A204.1 (cell line): Measurements from ENCODE around the gene LILRB2.
"Not testable (repeated sequence)": the region's sequence is repeated elsewhere in the genome, so short reads cannot be mapped to it uniquely, and the experiment has no call there.

Experiments used
- FAIRE-seq: peaks from 2 replicates; lab custom pipeline; 2012; peaks lifted over from hg19 to GRCh38; lab: Jason Lieb, UNC

LILRB2 gene

DNA sequence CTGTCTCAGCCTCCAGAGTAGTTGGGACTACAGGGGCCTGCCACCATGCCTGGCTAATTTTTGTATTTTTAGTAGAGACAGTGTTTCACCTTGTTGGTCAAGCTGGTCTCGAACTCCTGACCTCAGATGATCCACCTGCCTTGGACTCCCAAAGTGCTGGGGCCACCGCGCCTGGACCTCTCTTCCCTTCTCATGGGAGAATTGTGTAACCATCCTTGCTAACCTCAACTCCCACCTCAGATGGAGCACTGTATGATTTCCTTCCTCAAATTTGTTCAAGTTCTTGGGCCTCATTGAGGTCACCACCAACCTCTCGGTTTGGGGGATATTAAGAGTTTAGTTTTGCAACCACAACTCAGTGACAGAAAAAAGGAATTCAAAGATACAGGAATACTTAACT is 21.3 kb upstream of the LILRB2 start:
- FAIRE-seq, result no peak

- FAIRE-seq, result no peak
Measured at GRCh38 chr19:54299515-54299914, 18.6 kb upstream of the LILRB2 start.

DNA sequence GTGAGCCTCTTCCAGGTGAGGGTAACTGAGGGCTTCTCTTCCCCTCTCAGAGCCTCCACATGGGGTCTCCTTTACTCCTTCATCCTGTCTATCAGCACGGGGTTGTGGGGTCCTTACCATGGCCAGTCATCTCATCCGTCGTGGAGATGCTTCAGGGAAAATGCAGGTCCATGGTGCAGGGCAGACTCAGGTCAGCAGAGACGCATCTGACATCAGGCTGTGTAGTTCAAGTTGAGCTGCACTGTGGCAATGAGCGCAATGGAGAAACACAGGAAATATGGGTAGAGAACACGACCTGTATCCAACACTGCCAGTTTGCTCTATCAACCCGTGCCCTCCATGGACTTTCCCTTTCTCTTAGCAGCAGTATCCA is 18.2 kb upstream of the LILRB2 start:
- no peak for FAIRE-seq

DNA sequence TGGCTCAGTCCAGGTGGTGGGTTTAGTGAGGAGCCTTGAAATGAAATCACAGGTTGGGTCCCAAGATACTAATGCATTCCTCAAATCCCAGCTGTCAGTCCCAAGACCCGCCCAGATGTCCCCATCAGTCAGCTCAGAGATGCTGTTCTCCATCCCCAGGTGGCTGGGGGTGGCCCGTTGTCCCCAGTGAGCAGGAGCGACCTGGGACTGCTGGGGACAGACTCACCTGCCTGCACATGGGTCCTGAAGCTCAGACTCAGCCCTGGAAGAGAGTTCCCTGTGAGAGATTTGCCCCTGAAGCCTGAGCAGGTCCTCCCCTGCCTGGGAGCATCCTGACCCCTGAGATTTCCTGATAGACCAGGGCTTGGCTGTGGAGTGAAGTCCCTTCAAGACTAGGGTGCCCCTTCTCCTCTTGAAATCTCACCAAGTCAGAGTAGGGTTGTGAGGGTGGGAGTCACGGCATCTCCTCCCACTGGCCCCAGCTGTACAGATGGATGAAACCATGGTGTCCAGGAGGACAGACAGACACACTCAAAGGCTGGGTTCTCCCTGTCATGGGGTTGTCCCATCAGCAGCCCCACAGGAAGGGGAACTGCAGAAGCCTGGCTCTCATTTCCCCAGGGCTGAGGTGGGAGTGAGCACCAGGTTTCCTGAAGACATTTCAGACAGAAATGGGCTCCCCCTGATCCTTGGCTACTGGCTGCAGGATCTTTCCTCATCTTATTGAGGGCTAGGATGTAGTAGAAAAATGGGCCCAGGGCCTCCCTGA is 17.6 kb upstream of the LILRB2 start:
- no peak for FAIRE-seq

DNA sequence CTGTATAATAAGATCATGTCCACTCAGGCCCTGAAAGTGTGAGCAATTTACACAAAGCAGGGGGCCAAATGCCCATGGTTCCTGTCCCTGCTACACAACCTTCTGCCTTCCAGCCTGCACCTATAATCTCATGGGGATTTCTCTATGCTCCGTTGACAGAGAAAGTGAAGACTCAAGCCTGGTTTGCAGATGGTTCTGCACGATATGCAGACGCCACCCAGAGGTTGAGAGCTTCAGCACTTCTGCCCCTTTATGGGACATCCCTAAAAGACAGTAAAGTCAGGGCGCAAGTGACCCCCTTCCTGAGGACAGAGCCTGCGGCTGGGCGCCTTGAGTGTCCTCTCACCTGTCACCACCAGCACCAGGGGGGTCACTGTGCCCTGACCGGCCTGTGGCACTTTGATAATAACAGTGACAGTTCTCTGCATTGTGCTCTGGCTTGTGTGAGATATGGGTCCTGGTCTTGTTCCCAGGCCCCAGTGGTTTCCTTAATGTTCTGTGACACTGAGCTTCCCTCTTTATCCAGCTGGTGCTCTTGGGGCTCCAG is 16.9 kb upstream of the LILRB2 start:
- FAIRE-seq, result no peak

- no peak for FAIRE-seq
Measured at GRCh38 chr19:54294539-54294938, 13.6 kb upstream of the LILRB2 start.

GRCh38 chr19:54289160-54289559 is 8.2 kb upstream of the LILRB2 start:
- not testable (repeated sequence) for FAIRE-seq

GRCh38 chr19:54287456-54287855 is 6.5 kb upstream of the LILRB2 start:
- no peak for FAIRE-seq

DNA sequence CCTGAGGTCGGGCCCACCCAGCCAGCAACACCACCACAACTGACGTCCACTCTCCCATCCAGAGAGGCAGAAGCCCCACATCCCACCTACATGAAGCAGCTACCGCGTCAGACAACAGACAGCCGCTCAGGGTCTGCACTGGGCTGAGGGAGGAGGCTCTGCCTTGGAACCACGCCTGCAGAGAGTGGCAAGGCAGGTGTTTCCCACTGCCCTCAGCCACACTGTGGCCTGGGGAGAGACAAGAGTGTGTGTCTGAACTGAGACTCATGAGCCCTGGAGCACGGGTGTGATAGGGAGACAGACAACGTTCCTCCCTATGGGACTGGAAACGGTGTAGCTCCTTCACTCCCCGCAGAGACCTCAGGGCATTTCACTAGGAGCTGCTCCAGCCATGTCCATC is 5.4 kb upstream of the LILRB2 start:
- FAIRE-seq, result not testable (repeated sequence)

DNA sequence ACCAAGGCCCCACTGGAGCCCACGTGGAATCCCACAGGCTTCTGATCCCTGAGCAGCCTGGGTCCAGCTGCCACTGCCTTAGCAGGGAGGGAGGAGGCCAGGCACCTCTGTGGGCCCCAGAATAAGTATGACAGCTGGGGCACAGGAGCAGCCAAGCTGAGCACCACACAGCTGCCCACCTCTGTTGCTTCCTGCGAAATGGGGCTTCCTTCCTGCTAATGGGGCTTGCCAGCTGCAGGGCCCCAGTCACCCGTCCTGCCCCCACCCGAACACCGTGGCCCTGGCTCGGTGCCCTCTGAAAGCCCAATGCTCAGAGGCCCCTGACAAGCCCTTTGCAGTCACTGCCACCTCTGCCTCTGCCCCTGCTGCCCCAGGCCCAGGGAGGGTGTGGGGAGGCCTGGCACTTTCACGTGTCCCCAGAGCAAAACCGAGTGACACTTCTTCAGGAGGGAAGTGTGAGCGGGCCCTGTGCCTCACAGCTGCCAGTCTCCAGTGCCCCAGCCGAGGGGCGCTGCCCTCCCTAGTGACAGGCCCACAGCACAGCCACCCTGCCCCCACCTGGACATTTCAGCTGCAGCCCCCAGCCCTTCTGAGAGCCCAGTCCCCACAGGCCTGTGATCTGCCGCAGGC is 4.6 kb upstream of the LILRB2 start:
- FAIRE-seq, result not testable (repeated sequence)

GRCh38 chr19:54282686-54283470 is 2.0 kb upstream of the LILRB2 start:
- FAIRE-seq, result no peak

- FAIRE-seq, result not testable (repeated sequence)
Measured at GRCh38 chr19:54281729-54282075, 792 bp upstream of the LILRB2 start.

GRCh38 chr19:54280441-54280840 is 469 bp downstream of the LILRB2 start:
- not testable (repeated sequence) for FAIRE-seq

GRCh38 chr19:54280025-54280424 is 885 bp downstream of the LILRB2 start:
- not testable (repeated sequence) for FAIRE-seq

DNA sequence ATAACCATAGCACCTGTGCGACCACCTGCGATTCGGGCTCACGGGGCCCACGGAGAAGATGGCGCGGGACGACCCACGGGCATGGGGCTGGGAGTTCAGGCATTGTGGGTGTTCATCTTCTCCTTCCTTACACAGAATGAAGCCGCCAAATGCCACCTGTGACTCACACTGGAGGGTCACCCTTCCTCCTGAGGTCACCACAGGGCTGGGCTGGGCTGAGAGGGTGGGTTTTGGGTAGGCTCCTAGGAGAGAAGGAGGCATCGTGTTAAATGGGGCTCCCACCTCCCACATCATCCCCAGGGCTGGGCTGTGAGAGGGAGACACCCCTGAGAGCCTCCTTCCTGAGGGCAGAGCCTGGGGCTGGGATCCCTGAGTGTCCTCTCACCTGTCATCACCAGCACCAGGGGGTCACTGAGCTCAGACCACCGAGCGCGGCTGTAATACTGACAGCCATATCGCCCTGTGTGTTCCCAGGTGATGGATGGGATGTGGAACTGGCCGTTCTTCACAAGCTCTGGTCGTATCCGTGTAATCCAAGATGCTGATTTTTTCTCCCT is 1.4 kb downstream of the LILRB2 start:
- no peak for FAIRE-seq

DNA sequence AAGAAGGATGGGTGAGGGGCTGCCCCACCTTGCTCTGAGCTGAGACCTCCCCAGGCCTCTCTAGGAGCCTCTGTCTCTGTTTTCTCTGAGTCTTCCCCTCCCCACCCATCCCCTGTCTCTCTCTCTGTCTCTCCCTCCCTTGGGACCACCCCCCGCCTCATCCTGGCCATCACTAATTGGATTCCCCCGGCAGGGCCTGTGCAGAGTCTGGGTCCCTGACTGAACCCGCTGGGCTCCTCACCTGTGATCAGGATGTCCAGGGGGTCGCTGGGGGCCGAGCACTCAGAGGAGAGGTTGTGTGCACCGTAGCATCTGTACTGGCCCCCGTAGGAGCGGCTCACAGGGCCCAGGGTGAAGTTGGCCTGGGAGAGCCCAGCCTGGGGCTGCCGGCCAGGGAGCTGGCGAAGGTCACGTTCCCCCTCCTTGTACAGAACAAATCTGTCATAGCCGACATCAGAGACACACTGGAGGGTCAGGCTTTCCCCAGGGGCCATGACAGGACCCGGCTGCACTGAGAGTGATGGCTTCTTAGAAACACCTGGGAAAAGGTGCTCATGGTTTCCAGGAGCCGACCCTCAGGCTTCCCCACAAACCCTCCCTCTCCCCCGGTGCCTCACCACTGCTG is 2.2 kb downstream of the LILRB2 start:
- FAIRE-seq, result not testable (repeated sequence)

GRCh38 chr19:54278056-54278455 is 2.9 kb downstream of the LILRB2 start:
- FAIRE-seq, result not testable (repeated sequence)

GRCh38 chr19:54277111-54277615 is 3.7 kb downstream of the LILRB2 start:
- FAIRE-seq, result not testable (repeated sequence)

- no peak for FAIRE-seq
Measured at GRCh38 chr19:54275951-54276350, 5.0 kb downstream of the LILRB2 start.

- not testable (repeated sequence) for FAIRE-seq
Measured at GRCh38 chr19:54274516-54274915, 6.4 kb downstream of the LILRB2 start.

DNA sequence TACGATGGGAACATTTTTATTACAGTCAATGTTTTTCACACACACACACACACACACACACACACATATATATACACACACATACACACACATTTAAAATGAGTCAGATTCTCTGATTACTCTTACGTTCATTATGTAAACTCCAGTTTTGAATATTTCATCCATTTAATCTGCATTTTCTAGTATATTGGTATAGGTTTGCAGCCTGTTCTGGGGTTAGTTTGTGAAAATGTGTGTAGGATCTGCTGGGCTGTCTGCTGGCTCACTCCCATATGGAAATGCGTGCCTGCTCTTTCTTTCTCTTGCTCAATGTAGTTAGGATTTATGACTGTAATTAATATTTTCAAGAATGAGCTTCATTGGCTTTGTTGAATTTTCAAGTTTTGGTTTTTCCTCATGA is 7.1 kb downstream of the LILRB2 start:
- no peak for FAIRE-seq

DNA sequence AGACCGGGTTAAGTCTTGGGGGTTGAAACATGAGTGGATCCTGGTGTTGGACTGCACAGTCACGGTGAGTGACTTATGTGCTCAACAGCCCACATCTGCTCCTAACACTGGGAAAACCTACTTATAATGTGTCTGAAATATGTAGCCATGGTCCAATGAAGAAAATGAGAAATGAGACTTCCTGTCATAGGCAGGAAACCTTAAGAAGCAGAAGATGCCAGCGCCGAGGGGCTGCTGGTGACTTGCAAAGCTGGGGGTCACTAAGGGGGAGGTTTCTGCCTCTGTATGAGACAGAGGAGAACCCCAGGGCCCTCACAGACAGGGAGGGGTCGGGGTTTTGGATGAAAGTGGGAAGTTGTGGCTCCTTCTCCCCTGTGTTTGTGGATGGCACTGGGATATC is 8.7 kb downstream of the LILRB2 start:
- FAIRE-seq, result not testable (repeated sequence)
